HG03558 (cell line): Measurements from ENCODE around the gene OR13G1.
"Not testable (repeated sequence)": the region's sequence is repeated elsewhere in the genome, so short reads cannot be mapped to it uniquely, and the experiment has no call there.

ENCODE experiments used
- ATAC-seq: cut with Tn5 transposase; IDR thresholded peaks from one replicate; pipeline ENCODE4 v1.9.1; 2021; ENCODE audit warnings: moderate number of reproducible peaks; ENCODE audit not compliant: unreplicated experiment; ENCODE audit errors: extremely low read depth

The OR13G1 gene

GRCh38 chr1:247679639-247680038 lies at the start of gene OR13G1:
Gene OR13G1 (minus strand): TSS chr1:247679739. CDS start chr1:247673041, 6,698 bp downstream.
- ATAC-seq: no peak

GRCh38 chr1:247721222-247721621 lies 41.7 kb upstream of the OR13G1 start:
- ATAC-seq: no peak

GRCh38 chr1:247716546-247716945 lies 37.0 kb upstream of the OR13G1 start, which contains the start of gene OR6F1:
Gene OR6F1 (minus strand): TSS chr1:247716646. CDS start chr1:247712755, 3,891 bp downstream.
- ATAC-seq: no peak

- ATAC-seq: no peak
These were observed 34.2 kb upstream of the OR13G1 start for GRCh38 chr1:247713753-247714152.

GRCh38 chr1:247710681-247711080 lies 31.1 kb upstream of the OR13G1 start:
- ATAC-seq: not testable (repeated sequence)

GRCh38 chr1:247701338-247701737 lies 21.8 kb upstream of the OR13G1 start:
- ATAC-seq: no peak

GRCh38 chr1:247681288-247681897 lies 1.9 kb upstream of the OR13G1 start:
- peak; percentile 91 for ATAC-seq

GRCh38 chr1:247680171-247680570 lies 632 bp upstream of the OR13G1 start:
- no peak for ATAC-seq

- no peak for ATAC-seq
These were observed 10.3 kb downstream of the OR13G1 start for GRCh38 chr1:247669225-247669624.

GRCh38 chr1:247656221-247656875 lies 23.2 kb downstream of the OR13G1 start:
- ATAC-seq: no peak

- ATAC-seq: no peak
These were observed 26.5 kb downstream of the OR13G1 start for GRCh38 chr1:247653040-247653439.

GRCh38 chr1:247647864-247648263 lies 31.7 kb downstream of the OR13G1 start:
- no peak for ATAC-seq

- no peak for ATAC-seq
These were observed 32.7 kb downstream of the OR13G1 start for GRCh38 chr1:247646867-247647266.

- no peak for ATAC-seq
These were observed 36.8 kb downstream of the OR13G1 start for GRCh38 chr1:247642742-247643141.

GRCh38 chr1:247639381-247639981 lies 40.1 kb downstream of the OR13G1 start:
- ATAC-seq: no peak

- ATAC-seq: no peak
These were observed 40.8 kb downstream of the OR13G1 start for GRCh38 chr1:247638781-247639180.

GRCh38 chr1:247638011-247638410 lies 41.5 kb downstream of the OR13G1 start:
- ATAC-seq: no peak

- ATAC-seq: no peak
These were observed 51.6 kb downstream of the OR13G1 start for GRCh38 chr1:247627951-247628350.
